ENCODE data around the gene SCGN. TPM values are rescaled to one million over a fixed set of nuclear protein-coding genes. Genes with fewer than 3 reads are reported as not detected.

The SCGN gene
- total RNA-seq, 1 experiment from 2014 or later, result not detected

GRCh38 chr6:25629198-25629576, 22.8 kb upstream of the SCGN start:
- Histone ChIP-seq H3K4me3 (no peak overlapping the region), H3K4me2 (no peak overlapping the region), H3K36me3 (ENCODE audit: low read depth) (no peaks in the 10 kb centered on the region), H3K9me3 (ENCODE audit: insufficient read depth, low read depth) (no peaks in the 10 kb centered on the region), H4K20me1 (ENCODE audit: insufficient read depth) (no peaks in the 10 kb centered on the region), H3K27me3 (ENCODE audit: insufficient read depth, low read depth) (no peaks in the 10 kb centered on the region), H3F3A (ENCODE audit: insufficient read depth, low read depth) (no peaks in the 10 kb centered on the region), H3K27ac (no peak overlapping the region), H3K79me2 (ENCODE audit: low read depth) (no peaks in the 10 kb centered on the region), H3K9me2 (ENCODE audit: insufficient read depth) (no peaks in the 10 kb centered on the region), H2AFZ (no peak overlapping the region), H3K4me1 (replicated peaks; ENCODE audit: insufficient read depth) (no peaks in the 10 kb centered on the region)
- TF ChIP-seq CTCF (conservative IDR thresholded peaks at IDR 0.05) (no peak), EZH2 (IDR thresholded peaks at IDR 0.05; ENCODE audit: low read depth) (no peak)
- intact Hi-C loops (cut with micrococcal nuclease; ENCODE audit: unreplicated experiment), result no loop called here
- no peak for DNase-seq
- ChIA-PET POLR2A (ENCODE audit: unreplicated experiment) (no interaction called here), CTCF (interaction anchor here (0.6 kb wide), 1 partner anchor 450 kb away, joined by 3 read pairs; no protein-coding TSS in a partner anchor)
- no TSS peak for BruUV-seq (replicated peaks)

GRCh38 chr6:25630508-25631278, 21.3 kb upstream of the SCGN start:
- TF ChIP-seq EZH2 (IDR thresholded peaks at IDR 0.05; ENCODE audit: low read depth), result no peak
- no peak for TF ChIP-seq CTCF (conservative IDR thresholded peaks at IDR 0.05)
- no peaks in the 10 kb centered on the region for H3K27me3 ChIP-seq (ENCODE audit: insufficient read depth, low read depth)
- H2AFZ ChIP-seq, result no peak overlapping the region
- no TSS peak for BruUV-seq (replicated peaks)
- H3K4me2 ChIP-seq, result no peak overlapping the region
- no peaks in the 10 kb centered on the region for H3F3A ChIP-seq (ENCODE audit: insufficient read depth, low read depth)
- H3K4me3 ChIP-seq, result no peak overlapping the region
- no peaks in the 10 kb centered on the region for H3K36me3 ChIP-seq (ENCODE audit: low read depth)
- ChIA-PET POLR2A (ENCODE audit: unreplicated experiment) (no interaction called here), CTCF (no interaction called here)
- no peaks in the 10 kb centered on the region for H3K4me1 ChIP-seq (replicated peaks; ENCODE audit: insufficient read depth)
- intact Hi-C loops (cut with micrococcal nuclease; ENCODE audit: unreplicated experiment), result no loop called here
- H3K27ac ChIP-seq, result no peak overlapping the region
- H4K20me1 ChIP-seq (ENCODE audit: insufficient read depth), result no peaks in the 10 kb centered on the region
- H3K79me2 ChIP-seq (ENCODE audit: low read depth), result no peaks in the 10 kb centered on the region
- H3K9me2 ChIP-seq (ENCODE audit: insufficient read depth), result no peaks in the 10 kb centered on the region
- no peak for DNase-seq
- H3K9me3 ChIP-seq (ENCODE audit: insufficient read depth, low read depth), result no peaks in the 10 kb centered on the region

- ChIA-PET POLR2A (ENCODE audit: unreplicated experiment) (no interaction called here), CTCF (no interaction called here)
- no TSS peak for BruUV-seq (replicated peaks)
- DNase-seq, result no peak
- Histone ChIP-seq H2AFZ (no peak overlapping the region), H3K4me1 (replicated peaks; ENCODE audit: insufficient read depth) (no peaks in the 10 kb centered on the region), H3K79me2 (ENCODE audit: low read depth) (no peaks in the 10 kb centered on the region), H3K27ac (no peak overlapping the region), H3F3A (ENCODE audit: insufficient read depth, low read depth) (no peaks in the 10 kb centered on the region), H3K4me3 (no peak overlapping the region), H3K27me3 (ENCODE audit: insufficient read depth, low read depth) (no peaks in the 10 kb centered on the region), H4K20me1 (ENCODE audit: insufficient read depth) (no peaks in the 10 kb centered on the region), H3K9me3 (ENCODE audit: insufficient read depth, low read depth) (no peaks in the 10 kb centered on the region), H3K36me3 (ENCODE audit: low read depth) (no peaks in the 10 kb centered on the region), H3K9me2 (ENCODE audit: insufficient read depth) (no peaks in the 10 kb centered on the region), H3K4me2 (no peak overlapping the region)
- intact Hi-C loops (cut with micrococcal nuclease; ENCODE audit: unreplicated experiment), result no loop called here
- no peak for TF ChIP-seq EZH2 (IDR thresholded peaks at IDR 0.05; ENCODE audit: low read depth)
Observed at GRCh38 chr6:25635886-25636317, 16.1 kb upstream of the SCGN start.

Data from PC-9 (cell line).